CD4-positive, alpha-beta T cell (primary cell): Measurements from ENCODE around the gene SLC2A4. TPM values are rescaled to one million over a fixed set of nuclear protein-coding genes. Genes with fewer than 3 reads are reported as not detected.

ENCODE experiments used
- ATAC-seq: fragments of 200-7000 bp; cut with Tn5 transposase; one replicate; pipeline ENCODE4 v1.10.0; 2022; ENCODE audit warnings: mild to moderate bottlenecking; ENCODE audit not compliant: poor library complexity
- CTCF ChIA-PET: fragments of 350-600 bp; sonication (Branson Sonifier 250); formaldehyde crosslinking; loops from one replicate; lab custom pipeline; 2021; ENCODE audit warnings: antibody characterized with exemption, inconsistent platforms; lab: Charles Lee
- POLR2A ChIA-PET: fragments of 350-600 bp; sonication (Branson Sonifier 250); formaldehyde crosslinking; loops from one replicate; lab custom pipeline; 2021; ENCODE audit warnings: antibody characterized with exemption, inconsistent platforms; lab: Charles Lee
- DNase-seq, 14 experiments: peaks; one replicate each; pipeline ENCODE4 v3.0.0-alpha.2; 2013 to 2020; ENCODE audit warnings: mixed read lengths in 2 of 14
- H3K27ac ChIP-seq, 2 donors: one replicate each; pipeline versions ENCODE4 v1.5.1 to v1.7.0; 2013; ENCODE audit warnings: low read length in 2 of 2, low read depth in 1 of 2, mild to moderate bottlenecking in 1 of 2
- H3K27me3 ChIP-seq, 2 experiments: 1 replicate in 1 of 2; 2 replicates in 1 of 2; pipeline versions ENCODE4 v1.6.1 to v1.7.0; 2013; ENCODE audit warnings: low read length in 2 of 2, control low read depth in 1 of 2, mild to moderate bottlenecking in 1 of 2, moderate library complexity in 1 of 2; ENCODE audit not compliant: insufficient read depth in 2 of 2, control insufficient read depth in 1 of 2
- H3K36me3 ChIP-seq: one replicate; pipeline ENCODE4 v1.6.1; 2013; ENCODE audit warnings: low read length, control low read depth; ENCODE audit not compliant: insufficient read depth
- H3K4me1 ChIP-seq: one replicate; pipeline ENCODE4 v1.6.1; 2013; ENCODE audit warnings: low read length, control low read depth; ENCODE audit not compliant: insufficient read depth
- H3K4me3 ChIP-seq: one replicate; pipeline ENCODE4 v1.5.1; 2013; ENCODE audit warnings: mild to moderate bottlenecking, low read length, moderate library complexity
- H3K9me3 ChIP-seq, 2 experiments: 1 replicate in 1 of 2; 2 replicates in 1 of 2; pipeline versions ENCODE4 v1.6.1 to v1.7.0; 2013; ENCODE audit warnings: low read length in 2 of 2, mild to moderate bottlenecking in 2 of 2, control low read depth in 1 of 2, moderate library complexity in 1 of 2; ENCODE audit not compliant: control insufficient read depth in 1 of 2, insufficient read depth in 1 of 2
- H3K27ac Mint-ChIP-seq: one replicate; pipeline ENCODE4 v1.8.0; 2020; ENCODE audit warnings: mixed read lengths
- H3K27me3 Mint-ChIP-seq: one replicate; pipeline ENCODE4 v1.8.0; 2021; ENCODE audit warnings: mixed read lengths
- H3K36me3 Mint-ChIP-seq: one replicate; pipeline ENCODE4 v1.8.0; 2021; ENCODE audit warnings: low read depth, mixed read lengths
- H3K4me1 Mint-ChIP-seq: one replicate; pipeline ENCODE4 v1.8.0; 2021; ENCODE audit warnings: low read depth, mixed read lengths
- H3K4me3 Mint-ChIP-seq: one replicate; pipeline ENCODE4 v1.8.0; 2020; ENCODE audit warnings: mild to moderate bottlenecking, mixed read lengths
- H3K9me3 Mint-ChIP-seq: one replicate; pipeline ENCODE4 v1.8.0; 2020; ENCODE audit warnings: mixed read lengths
- intact Hi-C, 2 experiments: fragments of 100-400 bp; cut with DNase I in 1 of 2; cut with micrococcal nuclease in 1 of 2; formaldehyde crosslinking; loops; one replicate each; pipeline versions ENCODE4 v1.15.1 to v1.9.0; 2023 to 2025; cut with DNase I, micrococcal nuclease
- total RNA-seq, 174 experiments: library from RNA in 2 of 174; stranded (reverse) in 2 of 174; gene quantifications; one replicate each; pipeline ENCODE4 v1.2.3 and lab custom pipeline; 2021 to 2026
- TF ChIP-seq, protein P1 (sequence below): fragments of 200-600 bp; IDR thresholded peaks from one replicate; pipeline ENCODE4 v1.8.0; 2022; ENCODE audit warnings: antibody characterized with exemption, mild to moderate bottlenecking

SLC2A4 gene
- total RNA-seq, 2 experiments from 2014 or later, result not detected

DNA sequence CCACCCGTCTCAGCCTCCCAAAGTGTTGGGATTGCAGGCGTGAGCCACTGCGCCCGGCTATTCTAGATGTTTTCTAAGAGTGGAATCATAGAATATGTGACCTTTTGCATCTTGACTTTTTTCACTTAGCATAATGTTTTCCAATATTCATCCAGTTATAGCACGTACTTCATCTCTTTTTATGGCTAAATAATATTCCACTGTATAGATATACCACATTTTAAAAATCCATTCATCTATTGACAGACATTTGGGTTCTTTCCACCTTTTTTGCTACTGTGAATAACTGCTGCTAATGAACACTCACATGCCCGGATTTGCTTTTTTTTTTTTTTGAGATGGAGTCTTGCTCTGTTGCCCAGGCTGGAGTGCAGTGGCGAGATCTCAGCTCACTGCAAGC, 22.7 kb downstream of the SLC2A4 start:
- Mint-ChIP-seq H3K4me3 (no peak overlapping the region), H3K36me3 (peaks cover 20% of the 10 kb centered on the region), H3K27me3 (no peaks in the 10 kb centered on the region), H3K4me1 (peaks cover 18% of the 10 kb centered on the region), H3K9me3 (no peaks in the 10 kb centered on the region), H3K27ac (no peak overlapping the region)
- TF ChIP-seq, protein P1, sequence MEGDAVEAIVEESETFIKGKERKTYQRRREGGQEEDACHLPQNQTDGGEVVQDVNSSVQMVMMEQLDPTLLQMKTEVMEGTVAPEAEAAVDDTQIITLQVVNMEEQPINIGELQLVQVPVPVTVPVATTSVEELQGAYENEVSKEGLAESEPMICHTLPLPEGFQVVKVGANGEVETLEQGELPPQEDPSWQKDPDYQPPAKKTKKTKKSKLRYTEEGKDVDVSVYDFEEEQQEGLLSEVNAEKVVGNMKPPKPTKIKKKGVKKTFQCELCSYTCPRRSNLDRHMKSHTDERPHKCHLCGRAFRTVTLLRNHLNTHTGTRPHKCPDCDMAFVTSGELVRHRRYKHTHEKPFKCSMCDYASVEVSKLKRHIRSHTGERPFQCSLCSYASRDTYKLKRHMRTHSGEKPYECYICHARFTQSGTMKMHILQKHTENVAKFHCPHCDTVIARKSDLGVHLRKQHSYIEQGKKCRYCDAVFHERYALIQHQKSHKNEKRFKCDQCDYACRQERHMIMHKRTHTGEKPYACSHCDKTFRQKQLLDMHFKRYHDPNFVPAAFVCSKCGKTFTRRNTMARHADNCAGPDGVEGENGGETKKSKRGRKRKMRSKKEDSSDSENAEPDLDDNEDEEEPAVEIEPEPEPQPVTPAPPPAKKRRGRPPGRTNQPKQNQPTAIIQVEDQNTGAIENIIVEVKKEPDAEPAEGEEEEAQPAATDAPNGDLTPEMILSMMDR, result no peak
- ChIA-PET CTCF (interaction anchor here (0.9 to 1.8 kb wide), 4 partner anchors 8 to 83 kb away, joined by 3 to 4 read pairs (median 4); no protein-coding TSS in a partner anchor), POLR2A (interaction anchor here (1.3 kb wide), 1 partner anchor 279 kb away, joined by 4 read pairs; the partner anchor contains the start of gene MPDU1)
- no peak for DNase-seq
- H3K4me3 ChIP-seq, result no peak overlapping the region
- no peaks in the 10 kb centered on the region for H3K9me3 ChIP-seq
- H3K27me3 ChIP-seq, result no peaks in the 10 kb centered on the region
- ATAC-seq, result no peak
- H3K36me3 ChIP-seq, result peaks cover 1% of the 10 kb centered on the region
- peaks cover 12% of the 10 kb centered on the region for H3K4me1 ChIP-seq
- H3K27ac ChIP-seq, result no peak overlapping the region
- intact Hi-C loops, result no loop called here

GRCh38 chr17:7306911-7307685, 25.6 kb downstream of the SLC2A4 start, which contains the start of gene EIF5A:
Gene EIF5A (plus strand): TSS chr17:7307628. CDS start chr17:7309636, 2,008 bp downstream.
- intact Hi-C loops, result loop anchor here (1.0 to 5.0 kb wide), 6 partner anchors 55 to 266 kb away; partner anchors contain the start of genes ELP5 (in 2 of the 2), CTDNEP1 (in 1 of the 2), FGF11 (in 1 of the 2) and POLR2A (in 1 of the 2)
- H3K4me3 ChIP-seq, result peak within 1 kb of the TSS; percentile 76
- H3K9me3 ChIP-seq, result no peaks in the 10 kb centered on the region
- H3K27me3 Mint-ChIP-seq, result no peaks in the 10 kb centered on the region
- TF ChIP-seq, protein P1, result no peak
- POLR2A ChIA-PET, result no interaction called here
- peaks cover 48% of the 10 kb centered on the region for H3K36me3 Mint-ChIP-seq
- peak within 1 kb of the TSS; percentile 97 to 99 for H3K27ac ChIP-seq
- H3K4me3 Mint-ChIP-seq, result peak within 1 kb of the TSS; percentile 92
- CTCF ChIA-PET, result interaction anchor here (1.5 kb wide), 1 partner anchor 11 kb away, joined by 7 read pairs; no protein-coding TSS in a partner anchor
- H3K27me3 ChIP-seq, result no peaks in the 10 kb centered on the region
- peaks cover 44% of the 10 kb centered on the region for H3K4me1 Mint-ChIP-seq
- peak; percentile 100 for DNase-seq
- ATAC-seq, result peak; percentile 68
- peaks cover 30% of the 10 kb centered on the region for H3K36me3 ChIP-seq
- peak within 1 kb of the TSS; percentile 98 for H3K27ac Mint-ChIP-seq
- H3K4me1 ChIP-seq, result peaks cover 39% of the 10 kb centered on the region
- no peaks in the 10 kb centered on the region for H3K9me3 Mint-ChIP-seq

DNA sequence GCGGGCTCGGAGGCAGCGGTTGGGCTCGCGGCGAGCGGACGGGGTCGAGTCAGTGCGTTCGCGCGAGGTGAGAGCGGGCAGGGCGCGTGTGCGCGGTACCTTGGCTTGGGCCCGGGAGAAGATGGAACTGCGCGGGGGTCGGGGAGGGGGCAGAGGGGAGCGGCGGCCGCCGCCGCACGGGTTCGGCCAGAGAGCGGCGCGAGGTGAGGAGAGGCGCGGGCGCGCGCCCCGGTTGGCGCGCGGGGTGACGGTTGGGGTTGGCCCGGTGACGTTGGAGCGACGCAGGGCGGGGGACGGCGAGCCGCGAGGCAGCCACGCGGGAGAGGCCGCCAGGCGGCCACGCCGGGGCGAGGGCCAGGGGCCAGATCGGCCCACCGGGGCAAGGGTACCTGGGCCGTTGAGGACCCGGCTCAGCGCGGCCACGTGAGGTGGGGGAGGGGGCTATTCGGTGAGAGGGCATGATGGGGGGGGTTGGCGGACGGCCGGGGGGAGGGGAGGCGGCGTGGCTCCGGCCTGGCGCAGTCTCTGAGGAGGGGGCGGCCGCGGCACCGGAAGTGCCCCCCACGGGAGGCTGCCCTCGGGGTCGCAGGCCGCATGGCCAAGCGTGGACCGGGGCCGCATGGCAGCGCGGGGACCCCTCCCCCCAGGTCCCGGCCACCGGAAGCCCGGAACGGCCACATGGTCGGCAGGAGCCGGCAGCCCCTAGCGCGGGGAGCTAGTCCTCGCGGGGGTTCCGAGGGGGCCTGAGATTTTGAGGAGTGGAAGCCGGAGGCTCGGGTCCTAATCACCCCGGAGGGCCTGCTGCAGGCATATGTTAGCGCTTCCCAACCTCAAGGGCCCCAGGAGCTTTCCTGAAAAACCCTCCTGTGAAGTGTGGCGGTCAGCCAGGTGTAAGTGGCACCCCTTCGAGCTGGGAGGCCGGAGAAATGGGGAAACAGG, 26.4 kb downstream of the SLC2A4 start:
- H3K4me1 Mint-ChIP-seq, result peaks cover 51% of the 10 kb centered on the region
- intact Hi-C loops, result loop anchor here (1.0 to 5.0 kb wide), 6 partner anchors 56 to 265 kb away; partner anchors contain the start of genes ELP5 (in 2 of the 2), CTDNEP1 (in 1 of the 2), FGF11 (in 1 of the 2) and POLR2A (in 1 of the 2)
- POLR2A ChIA-PET, result interaction anchor here (0.8 to 4.1 kb wide), 8 partner anchors 11 to 176 kb away, joined by 3 to 52 read pairs (median 6); partner anchors contain the start of genes ACAP1, GABARAP, NEURL4 and POLR2A

More for the DNA sequence above, 26.4 kb downstream of the SLC2A4 start:
- peak overlapping the region; percentile 92 for H3K4me3 Mint-ChIP-seq
- no peaks in the 10 kb centered on the region for H3K9me3 Mint-ChIP-seq
- TF ChIP-seq, protein P1, result no peak
- Histone ChIP-seq H3K36me3 (peaks cover 38% of the 10 kb centered on the region), H3K9me3 (no peaks in the 10 kb centered on the region), H3K4me3 (peak overlapping the region; percentile 76), H3K4me1 (peaks cover 47% of the 10 kb centered on the region), H3K27ac (peak overlapping the region; percentile 97 to 99), H3K27me3 (no peaks in the 10 kb centered on the region)
- ATAC-seq, result no peak
- peak overlapping the region; percentile 98 for H3K27ac Mint-ChIP-seq
- CTCF ChIA-PET, result interaction anchor here (1.2 to 1.5 kb wide), 2 partner anchors 11 to 22 kb away, joined by 4 read pairs; partner anchors contain the start of gene NEURL4
- peaks cover 56% of the 10 kb centered on the region for H3K36me3 Mint-ChIP-seq
- H3K27me3 Mint-ChIP-seq, result no peaks in the 10 kb centered on the region
- peak; percentile 31 to 86 (median 57) for DNase-seq
